GM12874 (cell line): ENCODE results near the gene PLEKHA3.

Experiments
- TF ChIP-seq, protein P1 (sequence below): IDR thresholded peaks from 2 replicates; pipeline ENCODE4 v1.5.1; 2011; ENCODE audit warnings: low read depth, mild to moderate bottlenecking, control low read depth, low read length, moderate library complexity; ENCODE audit not compliant: insufficient read depth

Gene PLEKHA3

DNA sequence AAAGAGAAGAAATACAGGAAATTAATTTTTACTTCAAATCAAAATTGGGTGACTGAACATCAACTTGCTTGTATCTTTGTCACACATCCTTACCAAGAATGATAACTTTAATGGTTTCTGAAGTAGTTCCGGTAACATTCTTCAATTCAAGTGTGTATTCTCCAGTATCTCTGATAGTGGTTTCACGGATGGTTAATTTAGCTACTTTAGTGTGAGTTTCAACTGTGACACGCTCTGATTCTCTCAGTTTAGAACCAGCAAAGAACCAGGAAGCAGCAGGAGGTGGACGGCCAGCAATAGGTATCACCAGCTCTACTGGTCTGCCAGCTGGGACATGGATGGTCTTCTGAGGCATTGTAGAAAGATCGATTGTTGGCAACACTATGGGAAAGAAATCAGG lies 62.3 kb downstream of the PLEKHA3 start:
- TF ChIP-seq, protein P1, sequence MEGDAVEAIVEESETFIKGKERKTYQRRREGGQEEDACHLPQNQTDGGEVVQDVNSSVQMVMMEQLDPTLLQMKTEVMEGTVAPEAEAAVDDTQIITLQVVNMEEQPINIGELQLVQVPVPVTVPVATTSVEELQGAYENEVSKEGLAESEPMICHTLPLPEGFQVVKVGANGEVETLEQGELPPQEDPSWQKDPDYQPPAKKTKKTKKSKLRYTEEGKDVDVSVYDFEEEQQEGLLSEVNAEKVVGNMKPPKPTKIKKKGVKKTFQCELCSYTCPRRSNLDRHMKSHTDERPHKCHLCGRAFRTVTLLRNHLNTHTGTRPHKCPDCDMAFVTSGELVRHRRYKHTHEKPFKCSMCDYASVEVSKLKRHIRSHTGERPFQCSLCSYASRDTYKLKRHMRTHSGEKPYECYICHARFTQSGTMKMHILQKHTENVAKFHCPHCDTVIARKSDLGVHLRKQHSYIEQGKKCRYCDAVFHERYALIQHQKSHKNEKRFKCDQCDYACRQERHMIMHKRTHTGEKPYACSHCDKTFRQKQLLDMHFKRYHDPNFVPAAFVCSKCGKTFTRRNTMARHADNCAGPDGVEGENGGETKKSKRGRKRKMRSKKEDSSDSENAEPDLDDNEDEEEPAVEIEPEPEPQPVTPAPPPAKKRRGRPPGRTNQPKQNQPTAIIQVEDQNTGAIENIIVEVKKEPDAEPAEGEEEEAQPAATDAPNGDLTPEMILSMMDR, result no peak

DNA sequence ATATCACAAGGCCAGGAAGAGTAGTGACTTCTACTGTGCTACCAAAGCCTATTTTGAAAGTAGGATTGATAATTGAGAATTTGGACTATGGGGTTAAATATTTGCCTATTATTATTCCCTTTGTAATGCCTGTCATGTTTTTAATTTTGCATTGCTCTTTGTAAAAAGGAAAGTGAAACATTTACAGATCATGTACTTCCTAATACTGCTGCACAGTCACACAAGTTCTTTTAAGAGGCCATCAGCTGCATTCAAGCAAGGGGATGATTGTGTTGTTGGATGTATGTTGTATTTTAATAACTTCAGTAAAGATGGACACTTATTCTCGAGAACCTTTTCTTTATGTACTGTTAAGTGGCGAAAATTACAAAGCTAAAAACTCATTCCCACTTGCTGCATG lies 70.1 kb downstream of the PLEKHA3 start:
- TF ChIP-seq, protein P1, result no peak

DNA sequence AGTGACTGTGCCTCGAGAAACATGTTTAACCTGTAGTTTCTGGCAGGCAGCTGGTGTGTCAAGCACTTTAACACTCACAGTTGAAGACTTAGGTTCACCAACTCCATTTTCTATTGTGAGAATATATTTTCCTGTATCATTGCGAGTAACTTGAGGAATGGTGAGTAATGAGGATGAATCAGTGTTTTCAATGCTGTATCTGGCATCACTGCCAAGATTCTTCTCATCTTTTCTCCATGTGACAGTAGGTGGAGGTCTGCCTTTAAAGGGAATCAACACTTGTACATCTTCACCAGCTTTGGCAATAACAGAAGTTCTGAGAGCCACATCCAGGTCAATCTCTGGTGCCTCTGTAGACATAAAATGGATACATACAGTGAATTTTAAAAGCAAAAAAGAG lies 72.8 kb downstream of the PLEKHA3 start:
- TF ChIP-seq, protein P1, result no peak
